GM12878 (cell line): ENCODE results near the gene SELENOM. TPM values are rescaled to one million over a fixed set of nuclear protein-coding genes. Genes with fewer than 3 reads are reported as not detected.

ENCODE experiments used
- ATAC-seq: fragments of 200-7000 bp; cut with Tn5 transposase; 3 replicates; pipeline ENCODE4 v1.9.1; 2020; ENCODE audit warnings: mild to moderate bottlenecking, moderate library complexity
- BruUV-seq: library from RNA; stranded (reverse); fragments of 400-500 nt; replicated peaks from 2 replicates; lab custom pipeline; 2021; lab: Mats Ljungman, UMichigan
- CTCF ChIA-PET: fragments of 300-600 bp; sonication (Branson Sonifier 250); formaldehyde crosslinking; extraction: SDS; loops from one replicate; lab custom pipeline; 2021; ENCODE audit warnings: inconsistent platforms; lab: Yijun Ruan, JAX
- POLR2A ChIA-PET: fragments of 350-600 bp; formaldehyde crosslinking; extraction: SDS; loops from one replicate; lab custom pipeline; 2021; ENCODE audit warnings: inconsistent platforms; lab: Charles Lee
- RAD21 ChIA-PET: fragments of 300-600 bp; sonication (Branson Sonifier 250); formaldehyde crosslinking; loops from one replicate; lab custom pipeline; 2023; ENCODE audit warnings: antibody characterized with exemption; ENCODE audit not compliant: unreplicated experiment; lab: Charles Lee
- SMC1A ChIA-PET: fragments of 300-600 bp; sonication (Branson Sonifier 250); formaldehyde crosslinking; loops from one replicate; lab custom pipeline; 2023; ENCODE audit not compliant: unreplicated experiment, uncharacterized antibody; lab: Charles Lee
- DNase-seq: peaks from one replicate; pipeline ENCODE4 v3.0.0-alpha.2; 2011; ENCODE audit warnings: low read depth, low spot score
- FAIRE-seq: peaks from 3 replicates; lab custom pipeline; 2011; peaks lifted over from hg19 to GRCh38; lab: Jason Lieb, UNC
- H2AFZ ChIP-seq: 2 replicates; pipeline ENCODE4 v1.6.0; 2011; ENCODE audit warnings: low read depth, low read length, control low read depth; ENCODE audit not compliant: control insufficient read depth
- H3K27ac ChIP-seq: 2 replicates; pipeline ENCODE4 v1.5.1; 2011; ENCODE audit warnings: control low read depth; ENCODE audit not compliant: control insufficient read depth, insufficient read depth
- H3K27me3 ChIP-seq, 2 experiments: replicated peaks in 1 of 2; 2 replicates each; pipeline versions ENCODE4 v1.6.0 to v1.6.1; 2011; ENCODE audit warnings: low read length in 1 of 2; ENCODE audit not compliant: control insufficient read depth in 2 of 2, insufficient read depth in 2 of 2
- H3K36me3 ChIP-seq, 2 experiments: 2 replicates each; pipeline ENCODE4 v1.5.1; 2011; ENCODE audit warnings: low read length in 1 of 2; ENCODE audit not compliant: control insufficient read depth in 2 of 2, insufficient read depth in 2 of 2
- H3K4me1 ChIP-seq: 2 replicates; pipeline ENCODE4 v1.6.1; 2011; ENCODE audit warnings: mild to moderate bottlenecking, low read length, moderate library complexity, mixed read lengths; ENCODE audit not compliant: control insufficient read depth, insufficient read depth
- H3K4me2 ChIP-seq: 2 replicates; pipeline ENCODE4 v1.6.0; 2011; ENCODE audit warnings: control low read depth; ENCODE audit not compliant: control insufficient read depth, insufficient read depth
- H3K4me3 ChIP-seq: fragments of 200-600 bp; sonication (generic); 2 replicates; pipeline ENCODE4 v1.5.1; 2016
- H3K79me2 ChIP-seq: 2 replicates; pipeline ENCODE4 v1.6.0; 2011; ENCODE audit warnings: low read length; ENCODE audit not compliant: control insufficient read depth, insufficient read depth
- H3K9ac ChIP-seq: 2 replicates; pipeline ENCODE4 v1.8.0; 2011; ENCODE audit warnings: low read length, control low read depth, mixed read lengths; ENCODE audit not compliant: control insufficient read depth, insufficient read depth
- H3K9me3 ChIP-seq: replicated peaks from 3 replicates; pipeline ENCODE4 v1.5.1; 2011; ENCODE audit warnings: mild to moderate bottlenecking, low read length; ENCODE audit not compliant: control insufficient read depth, insufficient read depth
- H4K20me1 ChIP-seq: 2 replicates; pipeline ENCODE4 v1.6.0; 2011; ENCODE audit not compliant: control insufficient read depth, insufficient read depth
- ASH2L ChIP-seq: fragments of 300-600, 200-600 bp; sonication (generic); IDR thresholded peaks from 2 replicates; pipeline ENCODE4 v1.6.1; 2017; ENCODE audit warnings: low read depth, mild to moderate bottlenecking, borderline replicate concordance
- HCFC1 ChIP-seq: fragments of 150-350 bp; IDR thresholded peaks from 2 replicates; pipeline ENCODE4 v1.6.1; 2014; ENCODE audit warnings: low read length
- KAT2A ChIP-seq: conservative IDR thresholded peaks from 2 replicates; pipeline ENCODE4 v1.6.1; 2011; ENCODE audit warnings: low read depth, low read length; ENCODE audit not compliant: control insufficient read depth
- NRF1 ChIP-seq: conservative IDR thresholded peaks from 2 replicates; pipeline ENCODE4 v1.6.1; 2011; ENCODE audit warnings: mild to moderate bottlenecking, low read depth, low read length, improper control_type of control experiment
- POU2F2 ChIP-seq: IDR thresholded peaks from 3 replicates; pipeline ENCODE4 v1.6.1; 2011; ENCODE audit warnings: low read depth, mild to moderate bottlenecking, low read length, borderline replicate concordance
- SPI1 ChIP-seq: IDR thresholded peaks from 2 replicates; pipeline ENCODE4 v1.6.1; 2011; ENCODE audit warnings: low read depth, mild to moderate bottlenecking, low read length, moderate library complexity, borderline replicate concordance; ENCODE audit not compliant: insufficient read depth
- TBL1XR1 ChIP-seq: IDR thresholded peaks from 2 replicates; pipeline ENCODE4 v1.6.1; 2012; ENCODE audit warnings: low read depth, low read length, improper control_type of control experiment
- ZNF207 ChIP-seq: fragments of 450-650 bp; IDR thresholded peaks from 2 replicates; pipeline ENCODE4 v1.6.1; 2014; ENCODE audit warnings: antibody characterized with exemption, mild to moderate bottlenecking, borderline replicate concordance
- WGBS: methylation state at CpG from one replicate; pipeline ENCODE4 v1.1.6; 2016; ENCODE audit warnings: low lambda C conversion rate; ENCODE audit not compliant: insufficient replicate concordance, insufficient coverage; ENCODE audit errors: missing lambda C conversion rate; 5-methylcytosine and 5-hydroxymethylcytosine counted together
- in situ Hi-C: fragments of 300-500 bp; cut with MboI; formaldehyde crosslinking; loops from 9 replicates; pipeline ENCODE4 v1.14.3; 2018; ENCODE audit warnings: mixed read lengths
- intact Hi-C: fragments of 100-400 bp; cut with micrococcal nuclease; formaldehyde crosslinking; loops from one replicate; pipeline ENCODE4 v1.14.2; 2022; ENCODE audit not compliant: unreplicated experiment
- polyA plus RNA-seq, 11 experiments: library from polyadenylated mRNA; depleted of rRNA in 4 of 11; unstranded in 6 of 11; stranded (reverse) in 5 of 11; fragments of >200 nt; fragmentation: Nextera tagmentation in 4 of 11; fragmentation: Illumina TruSeq in 1 of 11; extraction: Ambion mirVana in 4 of 11; extraction: Trizol in 1 of 11; gene quantifications; 1 replicate in 1 of 11; 2 replicates in 10 of 11; pipeline versions ENCODE4 v1.2.1 to v1.2.3, GENCODE V29; 2011 to 2016; ENCODE audit warnings: inconsistent platforms in 2 of 11, missing spikeins in 2 of 11, low read depth in 1 of 11
- total RNA-seq, 4 experiments: library from RNA; depleted of rRNA in 3 of 4; stranded (reverse); fragments of >200 nt in 3 of 4; fragmentation: Illumina TruSeq in 1 of 4; extraction: Trizol in 1 of 4; gene quantifications; 2 replicates each; pipeline versions ENCODE4 v1.2.1 to v1.2.3, GENCODE V29; 2013 to 2021
- TF ChIP-seq, protein P1 (sequence below): fragments of 450-650 bp; IDR thresholded peaks from 2 replicates; pipeline ENCODE4 v1.6.1; 2016; ENCODE audit warnings: mild to moderate bottlenecking, moderate library complexity, borderline replicate concordance
- TF ChIP-seq, protein P2 (sequence below): fragments of 450-650 bp; formaldehyde crosslinking; IDR thresholded peaks from 2 replicates; pipeline ENCODE4 v1.4.0; 2022; ENCODE audit warnings: mild to moderate bottlenecking, moderate library complexity
- TF ChIP-seq, protein P3 (sequence below): fragments of 450-650 bp; IDR thresholded peaks from 2 replicates; pipeline ENCODE4 v1.6.1; 2017; ENCODE audit warnings: mild to moderate bottlenecking
- TF ChIP-seq, protein P4 (sequence below): IDR thresholded peaks from 2 replicates; pipeline ENCODE4 v1.6.1; 2011; ENCODE audit warnings: borderline replicate concordance, low read depth, mild to moderate bottlenecking, moderate library complexity, mixed read lengths, low read length; ENCODE audit not compliant: insufficient read depth; ENCODE audit errors: extremely low read length

SELENOM gene
- total and polyA plus RNA-seq, 10 of the 15 experiments (the other 5 are each of a cell fraction or from before 2014, with no cell fraction given), result 0.80 to 8.3 (median 2.0) TPM

DNA sequence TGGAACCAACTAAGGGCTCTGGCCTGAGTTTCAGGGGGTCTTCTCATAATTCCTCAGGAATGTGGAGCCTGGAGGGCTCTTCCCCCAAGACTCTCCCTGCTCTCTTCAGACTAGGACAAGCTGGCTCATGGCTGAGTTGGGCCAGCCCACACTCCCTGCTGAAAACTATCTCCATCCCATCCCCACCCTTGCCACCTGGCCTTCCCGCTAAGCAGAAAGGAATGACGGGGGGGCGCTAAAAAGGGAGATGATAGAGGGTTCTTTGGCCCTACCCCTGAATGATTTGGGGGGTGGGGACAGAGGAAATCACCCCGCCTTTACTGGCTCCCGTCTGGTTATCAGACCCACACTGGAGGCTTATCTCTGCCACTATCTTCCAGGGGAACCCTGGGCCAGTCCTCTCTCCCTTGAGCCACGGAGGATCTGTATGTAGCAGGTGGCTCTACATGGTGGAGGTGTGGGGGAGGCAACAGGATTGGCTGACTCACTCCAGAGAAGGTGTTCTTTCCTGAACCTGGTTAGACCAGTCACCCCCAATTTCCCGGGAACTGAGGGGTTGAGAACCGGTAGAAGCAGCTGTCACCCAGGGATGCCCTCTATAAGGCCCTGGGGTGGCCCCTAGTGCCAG, 20.6 kb downstream of the SELENOM start:
- Histone ChIP-seq H3K79me2 (peaks cover 11% of the 10 kb centered on the region), H3K4me3 (no peak overlapping the region), H3K36me3 (peaks cover 0 to 8% of the 10 kb centered on the region in 2 experiments; a peak in 2 of 4 replicates), H3K27ac (no peak overlapping the region), H4K20me1 (no peaks in the 10 kb centered on the region), H2AFZ (no peak overlapping the region), H3K27me3 (no peaks in the 10 kb centered on the region), H3K4me2 (no peak overlapping the region), H3K9ac (no peak overlapping the region), H3K4me1 (peaks cover 20% of the 10 kb centered on the region), H3K9me3 (no peaks in the 10 kb centered on the region)
- intact Hi-C loops, result loop anchor here (5.0 to 10.0 kb wide), 3 partner anchors 208 to 452 kb away; partner anchors contain the start of genes PIK3IP1 and SLC35E4
- DNase-seq, result no peak
- ChIA-PET CTCF (interaction anchor here (1.5 to 7.9 kb wide), 6 partner anchors 9 to 390 kb away, joined by 3 to 59 read pairs (median 9); no protein-coding TSS in a partner anchor), SMC1A (no interaction called here), RAD21 (interaction anchor here (3.9 kb wide), 1 partner anchor 118 kb away, joined by 22 read pairs; the partner anchor contains the start of genes MORC2 and TUG1), POLR2A (interaction anchor here (0.5 kb wide), 1 partner anchor 300 kb away, joined by 3 read pairs; no protein-coding TSS in a partner anchor)
- WGBS, result 81% methylated on average over 8 of the region's 8 CpGs
- BruUV-seq, result no TSS peak
- no peak for FAIRE-seq
- in situ Hi-C loops, result no loop called here
- no peak for ATAC-seq
- TF ChIP-seq, protein P1, sequence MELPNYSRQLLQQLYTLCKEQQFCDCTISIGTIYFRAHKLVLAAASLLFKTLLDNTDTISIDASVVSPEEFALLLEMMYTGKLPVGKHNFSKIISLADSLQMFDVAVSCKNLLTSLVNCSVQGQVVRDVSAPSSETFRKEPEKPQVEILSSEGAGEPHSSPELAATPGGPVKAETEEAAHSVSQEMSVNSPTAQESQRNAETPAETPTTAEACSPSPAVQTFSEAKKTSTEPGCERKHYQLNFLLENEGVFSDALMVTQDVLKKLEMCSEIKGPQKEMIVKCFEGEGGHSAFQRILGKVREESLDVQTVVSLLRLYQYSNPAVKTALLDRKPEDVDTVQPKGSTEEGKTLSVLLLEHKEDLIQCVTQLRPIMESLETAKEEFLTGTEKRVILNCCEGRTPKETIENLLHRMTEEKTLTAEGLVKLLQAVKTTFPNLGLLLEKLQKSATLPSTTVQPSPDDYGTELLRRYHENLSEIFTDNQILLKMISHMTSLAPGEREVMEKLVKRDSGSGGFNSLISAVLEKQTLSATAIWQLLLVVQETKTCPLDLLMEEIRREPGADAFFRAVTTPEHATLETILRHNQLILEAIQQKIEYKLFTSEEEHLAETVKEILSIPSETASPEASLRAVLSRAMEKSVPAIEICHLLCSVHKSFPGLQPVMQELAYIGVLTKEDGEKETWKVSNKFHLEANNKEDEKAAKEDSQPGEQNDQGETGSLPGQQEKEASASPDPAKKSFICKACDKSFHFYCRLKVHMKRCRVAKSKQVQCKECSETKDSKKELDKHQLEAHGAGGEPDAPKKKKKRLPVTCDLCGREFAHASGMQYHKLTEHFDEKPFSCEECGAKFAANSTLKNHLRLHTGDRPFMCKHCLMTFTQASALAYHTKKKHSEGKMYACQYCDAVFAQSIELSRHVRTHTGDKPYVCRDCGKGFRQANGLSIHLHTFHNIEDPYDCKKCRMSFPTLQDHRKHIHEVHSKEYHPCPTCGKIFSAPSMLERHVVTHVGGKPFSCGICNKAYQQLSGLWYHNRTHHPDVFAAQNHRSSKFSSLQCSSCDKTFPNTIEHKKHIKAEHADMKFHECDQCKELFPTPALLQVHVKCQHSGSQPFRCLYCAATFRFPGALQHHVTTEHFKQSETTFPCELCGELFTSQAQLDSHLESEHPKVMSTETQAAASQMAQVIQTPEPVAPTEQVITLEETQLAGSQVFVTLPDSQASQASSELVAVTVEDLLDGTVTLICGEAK, result no peak
- TF ChIP-seq NRF1 (no peak), ASH2L (no peak), ZNF207 (no peak), POU2F2 (no peak), KAT2A (no peak), SPI1 (no peak), TBL1XR1 (no peak), HCFC1 (no peak)
- TF ChIP-seq, protein P2, sequence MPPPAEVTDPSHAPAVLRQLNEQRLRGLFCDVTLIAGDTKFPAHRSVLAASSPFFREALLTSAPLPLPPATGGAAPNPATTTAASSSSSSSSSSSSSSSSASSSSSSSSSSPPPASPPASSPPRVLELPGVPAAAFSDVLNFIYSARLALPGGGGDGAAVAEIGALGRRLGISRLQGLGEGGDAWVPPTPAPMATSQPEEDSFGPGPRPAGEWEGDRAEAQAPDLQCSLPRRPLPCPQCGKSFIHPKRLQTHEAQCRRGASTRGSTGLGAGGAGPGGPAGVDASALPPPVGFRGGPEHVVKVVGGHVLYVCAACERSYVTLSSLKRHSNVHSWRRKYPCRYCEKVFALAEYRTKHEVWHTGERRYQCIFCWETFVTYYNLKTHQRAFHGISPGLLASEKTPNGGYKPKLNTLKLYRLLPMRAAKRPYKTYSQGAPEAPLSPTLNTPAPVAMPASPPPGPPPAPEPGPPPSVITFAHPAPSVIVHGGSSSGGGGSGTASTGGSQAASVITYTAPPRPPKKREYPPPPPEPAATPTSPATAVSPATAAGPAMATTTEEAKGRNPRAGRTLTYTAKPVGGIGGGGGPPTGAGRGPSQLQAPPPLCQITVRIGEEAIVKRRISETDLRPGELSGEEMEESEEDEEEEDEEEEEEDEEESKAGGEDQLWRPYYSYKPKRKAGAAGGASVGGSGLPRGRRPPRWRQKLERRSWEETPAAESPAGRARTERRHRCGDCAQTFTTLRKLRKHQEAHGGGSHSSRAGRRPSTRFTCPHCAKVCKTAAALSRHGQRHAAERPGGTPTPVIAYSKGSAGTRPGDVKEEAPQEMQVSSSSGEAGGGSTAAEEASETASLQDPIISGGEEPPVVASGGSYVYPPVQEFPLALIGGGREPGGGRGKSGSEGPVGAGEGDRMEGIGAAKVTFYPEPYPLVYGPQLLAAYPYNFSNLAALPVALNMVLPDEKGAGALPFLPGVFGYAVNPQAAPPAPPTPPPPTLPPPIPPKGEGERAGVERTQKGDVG (CRISPR knock-in tag), result no peak
- TF ChIP-seq, protein P3, sequence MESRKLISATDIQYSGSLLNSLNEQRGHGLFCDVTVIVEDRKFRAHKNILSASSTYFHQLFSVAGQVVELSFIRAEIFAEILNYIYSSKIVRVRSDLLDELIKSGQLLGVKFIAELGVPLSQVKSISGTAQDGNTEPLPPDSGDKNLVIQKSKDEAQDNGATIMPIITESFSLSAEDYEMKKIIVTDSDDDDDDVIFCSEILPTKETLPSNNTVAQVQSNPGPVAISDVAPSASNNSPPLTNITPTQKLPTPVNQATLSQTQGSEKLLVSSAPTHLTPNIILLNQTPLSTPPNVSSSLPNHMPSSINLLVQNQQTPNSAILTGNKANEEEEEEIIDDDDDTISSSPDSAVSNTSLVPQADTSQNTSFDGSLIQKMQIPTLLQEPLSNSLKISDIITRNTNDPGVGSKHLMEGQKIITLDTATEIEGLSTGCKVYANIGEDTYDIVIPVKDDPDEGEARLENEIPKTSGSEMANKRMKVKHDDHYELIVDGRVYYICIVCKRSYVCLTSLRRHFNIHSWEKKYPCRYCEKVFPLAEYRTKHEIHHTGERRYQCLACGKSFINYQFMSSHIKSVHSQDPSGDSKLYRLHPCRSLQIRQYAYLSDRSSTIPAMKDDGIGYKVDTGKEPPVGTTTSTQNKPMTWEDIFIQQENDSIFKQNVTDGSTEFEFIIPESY, result no peak
- TF ChIP-seq, protein P4, sequence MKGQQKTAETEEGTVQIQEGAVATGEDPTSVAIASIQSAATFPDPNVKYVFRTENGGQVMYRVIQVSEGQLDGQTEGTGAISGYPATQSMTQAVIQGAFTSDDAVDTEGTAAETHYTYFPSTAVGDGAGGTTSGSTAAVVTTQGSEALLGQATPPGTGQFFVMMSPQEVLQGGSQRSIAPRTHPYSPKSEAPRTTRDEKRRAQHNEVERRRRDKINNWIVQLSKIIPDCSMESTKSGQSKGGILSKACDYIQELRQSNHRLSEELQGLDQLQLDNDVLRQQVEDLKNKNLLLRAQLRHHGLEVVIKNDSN, result no peak
